CD8-positive, alpha-beta memory T cell (primary cell): ENCODE data around the gene ZNF292. TPM values are rescaled to one million over a fixed set of nuclear protein-coding genes. Genes with fewer than 3 reads are reported as not detected.
"Not testable (repeated sequence)": the region's sequence is repeated elsewhere in the genome, so short reads cannot be mapped to it uniquely, and the experiment has no call there.

Experiments
- CTCF ChIA-PET: fragments of 350-600 bp; sonication (Branson Sonifier 250); formaldehyde crosslinking; loops from one replicate; lab custom pipeline; 2021; ENCODE audit warnings: antibody characterized with exemption; lab: Charles Lee
- POLR2A ChIA-PET: fragments of 350-600 bp; sonication (Branson Sonifier 250); formaldehyde crosslinking; loops from one replicate; lab custom pipeline; 2021; ENCODE audit warnings: antibody characterized with exemption; lab: Charles Lee
- DNase-seq, 5 donors: peaks; one replicate each; pipeline versions ENCODE4 v3.0.0 to v3.0.0-alpha.2; 2020 to 2022; ENCODE audit warnings: mixed read lengths in 1 of 5
- H3K27ac ChIP-seq: one replicate; pipeline ENCODE4 v1.7.0; 2013; ENCODE audit warnings: low read depth, mild to moderate bottlenecking, low read length, moderate library complexity
- H3K27me3 ChIP-seq: 2 replicates; pipeline ENCODE4 v1.7.0; 2013; ENCODE audit warnings: low read length, mild to moderate bottlenecking; ENCODE audit not compliant: insufficient read depth, poor library complexity, severe bottlenecking
- H3K36me3 ChIP-seq: 2 replicates; pipeline ENCODE4 v1.7.0; 2013; ENCODE audit warnings: mild to moderate bottlenecking, low read length, moderate library complexity; ENCODE audit not compliant: insufficient read depth
- H3K4me1 ChIP-seq: 2 replicates; pipeline ENCODE4 v1.7.0; 2013; ENCODE audit warnings: mild to moderate bottlenecking, low read length, moderate library complexity; ENCODE audit not compliant: insufficient read depth
- H3K4me3 ChIP-seq: 2 replicates; pipeline ENCODE4 v1.7.0; 2013; ENCODE audit warnings: mild to moderate bottlenecking, low read length
- H3K9me3 ChIP-seq: 2 replicates; pipeline ENCODE4 v1.7.0; 2013; ENCODE audit warnings: mild to moderate bottlenecking, low read length
- H3K27ac Mint-ChIP-seq, 8 donors: one replicate each; pipeline ENCODE4 v1.8.0; 2020 to 2021; ENCODE audit warnings: mixed read lengths in 8 of 8, mild to moderate bottlenecking in 6 of 8, inconsistent platforms in 3 of 8, moderate library complexity in 3 of 8
- H3K27me3 Mint-ChIP-seq, 2 donors: one replicate each; pipeline ENCODE4 v1.8.0; 2020 to 2021; ENCODE audit warnings: mixed read lengths in 2 of 2, mild to moderate bottlenecking in 1 of 2, moderate library complexity in 1 of 2
- H3K36me3 Mint-ChIP-seq, 3 donors: one replicate each; pipeline ENCODE4 v1.8.0; 2020 to 2021; ENCODE audit warnings: mixed read lengths in 3 of 3, inconsistent platforms in 1 of 3, mild to moderate bottlenecking in 1 of 3
- H3K4me1 Mint-ChIP-seq, 3 donors: one replicate each; pipeline ENCODE4 v1.8.0; 2020 to 2021; ENCODE audit warnings: mixed read lengths in 3 of 3, inconsistent platforms in 1 of 3, mild to moderate bottlenecking in 1 of 3
- H3K4me3 Mint-ChIP-seq, 7 donors: one replicate each; pipeline ENCODE4 v1.8.0; 2020 to 2021; ENCODE audit warnings: mixed read lengths in 7 of 7, mild to moderate bottlenecking in 6 of 7, moderate library complexity in 4 of 7, inconsistent platforms in 2 of 7
- H3K9me3 Mint-ChIP-seq, 5 donors: one replicate each; pipeline ENCODE4 v1.8.0; 2020 to 2022; ENCODE audit warnings: mixed read lengths in 5 of 5, mild to moderate bottlenecking in 3 of 5, moderate library complexity in 2 of 5, inconsistent platforms in 1 of 5
- polyA plus RNA-seq: library from polyadenylated mRNA; unstranded; fragments of 300-500 nt; fragmentation: Illumina TruSeq; gene quantifications from one replicate; pipeline ENCODE4 v1.2.3, GENCODE V29; 2021
- total RNA-seq, 2 experiments: library from RNA; stranded (reverse); gene quantifications; one replicate each; pipeline ENCODE4 v1.2.3, GENCODE V29; 2021

ZNF292 gene
- total and polyA plus RNA-seq, 3 experiments from 2014 or later = 37.9 to 50.7 (median 49.3) TPM

- DNase-seq = peak in 2 of 5 donors; percentile 9 to 12
- ChIA-PET CTCF (interaction anchor here (0.9 to 2.4 kb wide), 3 partner anchors 98 to 100 kb away, joined by 3 to 15 read pairs (median 5); no protein-coding TSS in a partner anchor), POLR2A (no interaction called here)
- Histone ChIP-seq H3K27ac (no peak overlapping the region), H3K36me3 (no peaks in the 10 kb centered on the region), H3K4me3 (no peak overlapping the region), H3K4me1 (no peaks in the 10 kb centered on the region), H3K9me3 (no peaks in the 10 kb centered on the region), H3K27me3 (no peaks in the 10 kb centered on the region)
- H3K4me3 Mint-ChIP-seq = no peak overlapping the region
- peaks cover 4 to 6% (median 5%) of the 10 kb centered on the region in 3 donors for H3K4me1 Mint-ChIP-seq
- H3K36me3 Mint-ChIP-seq = peaks cover 0 to 43% (median 5%) of the 10 kb centered on the region in 3 donors
- H3K27ac Mint-ChIP-seq = no peak overlapping the region
- no peaks in the 10 kb centered on the region for H3K9me3 Mint-ChIP-seq
- H3K27me3 Mint-ChIP-seq = no peaks in the 10 kb centered on the region
These were observed 82.4 kb downstream of the ZNF292 start for GRCh38 chr6:87237804-87238203.

- CTCF ChIA-PET = interaction anchor here (2.4 kb wide), 1 partner anchor 99 kb away, joined by 15 read pairs; no protein-coding TSS in a partner anchor
- H3K27ac ChIP-seq, H3K4me1 ChIP-seq, H3K27me3 ChIP-seq, POLR2A ChIA-PET, DNase-seq, H3K27me3 Mint-ChIP-seq, H3K27ac Mint-ChIP-seq, H3K9me3 ChIP-seq, H3K36me3 ChIP-seq, H3K4me1 Mint-ChIP-seq, H3K9me3 Mint-ChIP-seq, H3K4me3 Mint-ChIP-seq, H3K4me3 ChIP-seq: not testable (repeated sequence)
- peaks cover 0 to 43% (median 2%) of the 10 kb centered on the region in 3 donors for H3K36me3 Mint-ChIP-seq
These were observed 83.8 kb downstream of the ZNF292 start for GRCh38 chr6:87239098-87239635.

GRCh38 chr6:87241304-87241703 lies 85.9 kb downstream of the ZNF292 start:
- Histone ChIP-seq H3K9me3 (no peaks in the 10 kb centered on the region), H3K4me3 (no peak overlapping the region), H3K27ac (no peak overlapping the region), H3K36me3 (peaks cover 2% of the 10 kb centered on the region), H3K27me3 (no peaks in the 10 kb centered on the region), H3K4me1 (no peaks in the 10 kb centered on the region)
- DNase-seq = no peak
- Mint-ChIP-seq H3K4me1 (no peaks in the 10 kb centered on the region), H3K27ac (no peak overlapping the region), H3K36me3 (peaks cover 0 to 39% (median 2%) of the 10 kb centered on the region in 3 donors), H3K9me3 (no peaks in the 10 kb centered on the region), H3K27me3 (no peaks in the 10 kb centered on the region), H3K4me3 (no peak overlapping the region)
- CTCF ChIA-PET = interaction anchor here (1.5 kb wide), 1 partner anchor 102 kb away, joined by 5 read pairs; no protein-coding TSS in a partner anchor
- POLR2A ChIA-PET = no interaction called here

DNA sequence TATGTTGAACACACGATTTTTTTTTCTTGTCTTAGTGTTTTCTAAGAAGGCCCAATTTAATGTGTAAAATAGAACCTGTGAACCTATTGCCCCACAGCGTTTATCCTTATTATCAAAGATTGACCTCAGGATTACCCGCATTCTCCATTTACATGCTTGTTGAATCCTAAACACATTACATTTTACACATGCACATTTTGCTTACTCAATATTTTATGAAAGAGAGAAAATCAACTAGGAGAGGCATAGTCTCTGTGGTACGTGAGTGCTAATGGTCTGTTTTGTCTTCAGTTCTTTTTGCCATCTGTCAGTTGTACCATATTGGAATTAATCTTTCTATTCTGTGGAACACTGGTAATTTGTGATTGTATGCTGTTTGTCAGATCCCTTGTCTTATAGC lies 86.9 kb downstream of the ZNF292 start:
- ChIA-PET CTCF (no interaction called here), POLR2A (no interaction called here)
- Mint-ChIP-seq H3K27me3 (no peaks in the 10 kb centered on the region), H3K36me3 (peaks cover 2 to 46% (median 3%) of the 10 kb centered on the region in 3 donors), H3K4me3 (no peak overlapping the region), H3K27ac (peak overlapping the region in 1 of 8 donors; percentile 48), H3K4me1 (no peaks in the 10 kb centered on the region), H3K9me3 (no peaks in the 10 kb centered on the region)
- no peak overlapping the region for H3K27ac ChIP-seq
- no peak for DNase-seq
- peaks cover 12% of the 10 kb centered on the region for H3K36me3 ChIP-seq
- H3K9me3 ChIP-seq = no peaks in the 10 kb centered on the region
- H3K4me1 ChIP-seq = no peaks in the 10 kb centered on the region
- no peak overlapping the region for H3K4me3 ChIP-seq
- H3K27me3 ChIP-seq = no peaks in the 10 kb centered on the region

GRCh38 chr6:87243812-87244211 lies 88.4 kb downstream of the ZNF292 start:
- POLR2A ChIA-PET = no interaction called here
- no peak for DNase-seq

DNA sequence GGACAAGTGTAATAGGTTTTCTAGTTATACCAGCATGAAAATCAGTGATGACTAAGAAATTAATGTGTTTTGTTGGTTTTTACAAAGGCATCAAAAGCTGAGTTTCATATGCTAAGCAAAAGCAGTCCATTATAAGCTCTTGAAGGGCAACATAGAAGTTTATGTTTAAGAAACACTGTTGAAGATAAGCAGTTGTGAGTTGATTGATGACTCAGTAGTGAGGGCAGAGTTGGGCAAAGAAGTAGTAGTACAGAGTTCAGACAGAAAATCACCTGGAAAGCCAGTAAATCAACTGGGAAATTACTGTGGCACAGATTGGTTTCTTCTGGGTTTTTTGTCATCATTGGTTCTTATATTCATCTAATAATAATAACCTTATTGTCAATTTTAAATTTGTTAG lies 89.0 kb downstream of the ZNF292 start:
- ChIA-PET CTCF (interaction anchor here (1.0 kb wide), 1 partner anchor 105 kb away, joined by 3 read pairs; no protein-coding TSS in a partner anchor), POLR2A (no interaction called here)
- H3K27me3 Mint-ChIP-seq = no peaks in the 10 kb centered on the region
- Histone ChIP-seq H3K36me3 (peaks cover 12% of the 10 kb centered on the region), H3K27ac (no peak overlapping the region), H3K4me3 (no peak overlapping the region), H3K4me1 (no peaks in the 10 kb centered on the region), H3K9me3 (no peaks in the 10 kb centered on the region), H3K27me3 (no peaks in the 10 kb centered on the region)
- peaks cover 0 to 4% (median 0%) of the 10 kb centered on the region in 3 donors for H3K4me1 Mint-ChIP-seq
- no peak overlapping the region for H3K27ac Mint-ChIP-seq
- H3K4me3 Mint-ChIP-seq = no peak overlapping the region
- DNase-seq = no peak
- no peaks in the 10 kb centered on the region for H3K9me3 Mint-ChIP-seq
- peaks cover 2 to 57% (median 6%) of the 10 kb centered on the region in 3 donors for H3K36me3 Mint-ChIP-seq

More at GRCh38 chr6:87243812-87244211, 88.4 kb downstream of the ZNF292 start:
- Mint-ChIP-seq H3K9me3 (no peaks in the 10 kb centered on the region), H3K36me3 (peaks cover 2 to 51% (median 6%) of the 10 kb centered on the region in 3 donors), H3K27ac (no peak overlapping the region), H3K4me1 (peaks cover 0 to 2% (median 0%) of the 10 kb centered on the region in 3 donors), H3K4me3 (no peak overlapping the region), H3K27me3 (no peaks in the 10 kb centered on the region)
- Histone ChIP-seq H3K27ac (no peak overlapping the region), H3K27me3 (no peaks in the 10 kb centered on the region), H3K4me3 (no peak overlapping the region), H3K36me3 (peaks cover 12% of the 10 kb centered on the region), H3K4me1 (no peaks in the 10 kb centered on the region), H3K9me3 (no peaks in the 10 kb centered on the region)
- CTCF ChIA-PET = interaction anchor here (1.0 kb wide), 1 partner anchor 104 kb away, joined by 3 read pairs; no protein-coding TSS in a partner anchor

DNA sequence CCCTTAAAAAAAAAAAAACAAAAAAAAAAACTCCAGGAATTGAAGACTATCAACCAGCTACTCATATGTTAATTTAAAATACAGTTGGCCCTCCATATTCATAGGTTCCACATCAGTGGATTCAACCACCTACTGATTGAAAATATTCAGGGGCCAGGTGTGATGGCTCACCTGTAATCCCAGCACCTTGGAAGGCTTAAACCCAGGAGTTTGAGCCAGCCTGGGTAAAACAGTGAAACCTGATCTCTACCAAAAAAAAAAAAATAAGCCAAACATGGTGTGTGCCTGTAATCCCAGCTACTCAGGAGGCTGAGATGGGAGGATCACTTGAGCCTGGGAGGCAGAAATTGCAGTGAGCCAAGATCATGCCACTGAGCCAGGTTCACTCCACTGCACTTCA lies 94.7 kb downstream of the ZNF292 start:
- Histone ChIP-seq H3K27ac (no peak overlapping the region), H3K4me3 (no peak overlapping the region), H3K9me3 (no peaks in the 10 kb centered on the region), H3K36me3 (peaks cover 20% of the 10 kb centered on the region), H3K4me1 (no peaks in the 10 kb centered on the region), H3K27me3 (no peaks in the 10 kb centered on the region)
- H3K27ac Mint-ChIP-seq = no peak overlapping the region
- H3K36me3 Mint-ChIP-seq = peaks cover 12 to 69% (median 17%) of the 10 kb centered on the region in 3 donors
- H3K9me3 Mint-ChIP-seq = no peaks in the 10 kb centered on the region
- DNase-seq = no peak
- no peaks in the 10 kb centered on the region for H3K27me3 Mint-ChIP-seq
- H3K4me1 Mint-ChIP-seq = peaks cover 0 to 10% (median 7%) of the 10 kb centered on the region in 3 donors
- no peak overlapping the region for H3K4me3 Mint-ChIP-seq
- ChIA-PET POLR2A (no interaction called here), CTCF (interaction anchor here (1.0 to 1.6 kb wide), 2 partner anchors 110 to 171 kb away, joined by 3 read pairs; no protein-coding TSS in a partner anchor)

- Histone ChIP-seq H3K9me3 (no peaks in the 10 kb centered on the region), H3K4me3 (no peak overlapping the region), H3K27me3 (no peaks in the 10 kb centered on the region), H3K27ac (no peak overlapping the region), H3K36me3 (peaks cover 30% of the 10 kb centered on the region), H3K4me1 (no peaks in the 10 kb centered on the region)
- no peaks in the 10 kb centered on the region for H3K9me3 Mint-ChIP-seq
- peaks cover 21 to 80% (median 27%) of the 10 kb centered on the region in 3 donors for H3K36me3 Mint-ChIP-seq
- H3K27me3 Mint-ChIP-seq = no peaks in the 10 kb centered on the region
- H3K4me3 Mint-ChIP-seq = no peak overlapping the region
- ChIA-PET POLR2A (no interaction called here), CTCF (no interaction called here)
- H3K4me1 Mint-ChIP-seq = peaks cover 0 to 10% (median 7%) of the 10 kb centered on the region in 3 donors
- H3K27ac Mint-ChIP-seq = peak overlapping the region in 4 of 8 donors; percentile 19 to 89 (median 51)
- DNase-seq = no peak
These were observed 95.9 kb downstream of the ZNF292 start for GRCh38 chr6:87251225-87251624.
